GM08714 (cell line): ENCODE results near the gene RGCC.
"Not testable (repeated sequence)": the region's sequence is repeated elsewhere in the genome, so short reads cannot be mapped to it uniquely, and the experiment has no call there.

Experiments
- H3K4me3 ChIP-seq: fragments of 200-500 bp; sonication (Bioruptor generic); 2 replicates; pipeline ENCODE4 v1.5.1; 2014; ENCODE audit warnings: mild to moderate bottlenecking, low read length, inconsistent platforms
- ZNF274 ChIP-seq: IDR thresholded peaks from 2 replicates; pipeline ENCODE4 v1.6.1; 2012; ENCODE audit warnings: mild to moderate bottlenecking, low read depth, low read length

RGCC gene

GRCh38 chr13:41426047-41426446 is 31.3 kb upstream of the RGCC start:
- TF ChIP-seq ZNF274: no peak
- H3K4me3 ChIP-seq: no peak overlapping the region

- TF ChIP-seq ZNF274: no peak
- H3K4me3 ChIP-seq: peak overlapping the region; percentile 48; the same call in 1 of the 2 replicates
Measured at GRCh38 chr13:41427666-41428065, 29.7 kb upstream of the RGCC start.

GRCh38 chr13:41428155-41428554 is 29.2 kb upstream of the RGCC start:
- TF ChIP-seq ZNF274: no peak
- H3K4me3 ChIP-seq: no peak overlapping the region; the same call in 1 of the 2 replicates

- not testable (repeated sequence) for H3K4me3 ChIP-seq
Measured at GRCh38 chr13:41434030-41434429, 23.3 kb upstream of the RGCC start.

- no peak overlapping the region for H3K4me3 ChIP-seq
- no peak for TF ChIP-seq ZNF274
Measured at GRCh38 chr13:41434831-41435520, 22.4 kb upstream of the RGCC start.

GRCh38 chr13:41443969-41444368 is 13.4 kb upstream of the RGCC start:
- H3K4me3 ChIP-seq: no peak overlapping the region
- TF ChIP-seq ZNF274: no peak

GRCh38 chr13:41452462-41452861 is 4.9 kb upstream of the RGCC start:
- no peak for TF ChIP-seq ZNF274
- no peak overlapping the region for H3K4me3 ChIP-seq

- no peak for TF ChIP-seq ZNF274
- H3K4me3 ChIP-seq: no peak overlapping the region
Measured at GRCh38 chr13:41453620-41454019, 3.7 kb upstream of the RGCC start.

- no peak for TF ChIP-seq ZNF274
- H3K4me3 ChIP-seq: no peak overlapping the region
Measured at GRCh38 chr13:41454170-41454569, 3.2 kb upstream of the RGCC start.

- no peak for TF ChIP-seq ZNF274
- H3K4me3 ChIP-seq: no peak overlapping the region
Measured at GRCh38 chr13:41455725-41456419, 1.5 kb upstream of the RGCC start.

GRCh38 chr13:41457589-41458186 is 338 bp downstream of the RGCC start:
- peak overlapping the region; percentile 78; the same call in 1 of the 2 replicates for H3K4me3 ChIP-seq
- TF ChIP-seq ZNF274: no peak

- TF ChIP-seq ZNF274: no peak
- peak overlapping the region; percentile 78; the same call in 1 of the 2 replicates for H3K4me3 ChIP-seq
Measured at GRCh38 chr13:41458187-41458760, 924 bp downstream of the RGCC start.

- peak overlapping the region; percentile 78; the same call in 1 of the 2 replicates for H3K4me3 ChIP-seq
Measured at GRCh38 chr13:41458761-41459431, 1.5 kb downstream of the RGCC start.

GRCh38 chr13:41459432-41460073 is 2.2 kb downstream of the RGCC start:
- no peak overlapping the region for H3K4me3 ChIP-seq
- TF ChIP-seq ZNF274: no peak

More at GRCh38 chr13:41458761-41459431, 1.5 kb downstream of the RGCC start:
- TF ChIP-seq ZNF274: no peak
